Activated naive CD8-positive, alpha-beta T cell treated with anti-CD3 and anti-CD28 coated beads, Interleukin-2, amount 50 U/mL, for 24 hours (primary cell): ENCODE results near the gene UBE2D3.

Source experiments
- ATAC-seq: fragments of 150-1000 bp; cut with Tn5 transposase; one replicate; pipeline ENCODE4 v1.10.0; 2021
- DNase-seq: peaks from one replicate; pipeline ENCODE4 v3.0.0; 2021
- H3K27ac Mint-ChIP-seq: one replicate; pipeline ENCODE4 v1.8.0; 2021; ENCODE audit warnings: mild to moderate bottlenecking, mixed read lengths
- H3K27me3 Mint-ChIP-seq: one replicate; pipeline ENCODE4 v1.8.0; 2021; ENCODE audit warnings: mixed read lengths
- H3K36me3 Mint-ChIP-seq: one replicate; pipeline ENCODE4 v1.8.0; 2021; ENCODE audit warnings: low read depth, mixed read lengths
- H3K4me1 Mint-ChIP-seq: one replicate; pipeline ENCODE4 v1.8.0; 2021; ENCODE audit warnings: mixed read lengths
- H3K4me3 Mint-ChIP-seq: one replicate; pipeline ENCODE4 v1.8.0; 2021; ENCODE audit warnings: mild to moderate bottlenecking, moderate library complexity, mixed read lengths
- H3K9me3 Mint-ChIP-seq: one replicate; pipeline ENCODE4 v1.8.0; 2021; ENCODE audit warnings: mixed read lengths

The UBE2D3 gene

DNA sequence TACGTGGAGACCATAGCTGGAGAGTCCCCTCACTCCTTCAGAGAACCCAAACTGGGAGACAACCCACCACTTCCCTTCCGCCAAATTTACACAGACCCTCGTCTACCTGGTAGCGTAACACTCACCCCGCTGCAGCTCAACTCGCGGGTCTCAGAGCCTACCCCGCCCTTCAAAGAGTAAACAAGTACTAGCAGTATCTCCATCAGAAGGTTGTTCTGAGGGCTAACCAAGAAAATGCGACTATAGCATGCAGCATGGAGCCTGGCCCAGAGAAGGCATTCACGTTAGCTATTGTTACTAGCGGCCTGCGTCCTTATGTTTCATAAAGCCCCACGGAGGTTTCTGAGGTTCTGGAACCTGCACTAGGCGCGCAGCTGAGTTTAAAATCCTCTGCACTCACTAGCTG lies 66.1 kb downstream of the UBE2D3 start:
- ATAC-seq (peak; percentile 21), DNase-seq (no peak)
- Mint-ChIP-seq H3K36me3 (peaks cover 5% of the 10 kb centered on the region), H3K4me1 (peaks cover 35% of the 10 kb centered on the region), H3K4me3 (peak overlapping the region; percentile 92), H3K27me3 (peaks cover 2% of the 10 kb centered on the region), H3K9me3 (no peaks in the 10 kb centered on the region), H3K27ac (no peak overlapping the region)

DNA sequence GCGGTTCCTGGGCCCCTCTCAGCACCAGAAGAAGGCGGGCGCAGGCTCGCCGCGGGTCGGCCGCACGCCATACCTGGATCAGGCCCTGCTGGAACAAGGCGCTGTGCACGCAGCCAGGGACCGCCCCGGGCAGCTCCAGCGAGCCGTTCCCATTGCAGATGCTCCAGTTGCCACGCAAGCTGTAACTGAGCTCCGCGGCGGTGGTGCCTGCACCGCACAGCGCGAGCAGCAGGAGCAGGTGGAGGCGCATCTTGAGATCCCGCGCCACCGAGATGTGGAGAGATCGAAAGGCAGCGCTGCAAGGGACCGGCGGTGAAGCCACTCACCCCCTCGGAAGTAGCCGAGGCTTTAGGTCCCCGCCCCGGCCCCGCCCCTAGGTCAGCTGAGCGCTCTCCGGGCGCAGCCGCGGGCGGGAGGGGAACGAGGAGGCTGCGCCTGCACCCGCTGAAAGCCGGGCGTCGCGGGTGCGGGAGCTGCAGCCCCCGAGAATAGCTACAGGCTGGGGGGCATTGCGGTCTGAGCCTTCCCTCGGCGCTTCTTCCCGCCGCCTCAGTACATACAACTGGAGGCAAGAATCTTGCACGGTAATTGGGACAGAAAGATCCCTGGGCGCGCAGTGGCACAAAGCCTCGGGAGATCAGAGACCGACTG lies 66.6 kb downstream of the UBE2D3 start, which contains the start of gene MANBA:
Gene MANBA (minus strand): TSS at position 324 of the 651 bp plus-strand sequence. CDS start 74 bp downstream, at position 250.
- ATAC-seq = peak; percentile 94
- peaks cover 6% of the 10 kb centered on the region for H3K36me3 Mint-ChIP-seq
- H3K9me3 Mint-ChIP-seq = no peaks in the 10 kb centered on the region
- H3K4me1 Mint-ChIP-seq = peaks cover 35% of the 10 kb centered on the region
- peaks cover 2% of the 10 kb centered on the region for H3K27me3 Mint-ChIP-seq
- H3K4me3 Mint-ChIP-seq = peak within 1 kb of the TSS; percentile 92
- H3K27ac Mint-ChIP-seq = peak within 1 kb of the TSS; percentile 83
- peak; percentile 86 for DNase-seq

DNA sequence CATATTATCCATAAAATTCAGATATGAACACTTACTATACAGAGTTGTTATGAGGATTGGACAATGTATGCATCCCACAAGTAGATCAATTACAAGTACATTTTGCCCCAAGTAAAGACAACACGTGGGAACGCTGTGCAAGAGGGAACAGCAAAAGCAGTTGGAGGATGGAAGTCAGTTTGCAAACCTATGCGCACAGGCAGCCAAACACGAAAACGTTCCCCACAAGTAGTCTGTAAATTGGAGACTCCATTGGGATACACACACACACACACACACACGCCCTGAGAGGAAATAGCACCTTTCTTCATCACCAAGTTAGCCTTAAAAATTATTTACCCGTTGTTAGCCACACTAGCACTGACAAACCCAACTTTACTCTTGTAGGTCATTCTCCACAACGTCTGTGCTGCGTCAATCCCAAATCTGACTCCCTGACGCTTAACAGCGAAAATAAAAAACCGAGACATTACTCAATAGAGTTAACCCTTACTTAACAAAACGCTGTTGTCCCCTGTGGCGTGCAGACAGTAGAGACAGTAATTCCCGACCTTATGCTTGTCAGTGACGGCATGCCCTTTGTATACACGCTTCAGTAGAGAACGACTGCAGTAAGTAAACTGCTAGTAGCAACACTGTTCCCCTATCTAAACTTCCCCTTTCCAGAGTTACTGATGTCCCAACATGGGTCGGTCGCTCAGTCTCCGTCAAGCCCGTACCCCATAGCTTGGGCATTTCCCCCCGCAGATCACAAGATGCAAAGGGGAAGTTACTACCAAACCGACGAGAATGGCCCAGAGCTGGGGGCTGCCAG lies 67.3 kb downstream of the UBE2D3 start:
- peak overlapping the region; percentile 83 for H3K27ac Mint-ChIP-seq
- H3K36me3 Mint-ChIP-seq = peaks cover 8% of the 10 kb centered on the region
- peak overlapping the region; percentile 92 for H3K4me3 Mint-ChIP-seq
- peaks cover 2% of the 10 kb centered on the region for H3K27me3 Mint-ChIP-seq
- H3K4me1 Mint-ChIP-seq = peaks cover 35% of the 10 kb centered on the region
- DNase-seq (no peak), ATAC-seq (peak; percentile 49)
- H3K9me3 Mint-ChIP-seq = no peaks in the 10 kb centered on the region

DNA sequence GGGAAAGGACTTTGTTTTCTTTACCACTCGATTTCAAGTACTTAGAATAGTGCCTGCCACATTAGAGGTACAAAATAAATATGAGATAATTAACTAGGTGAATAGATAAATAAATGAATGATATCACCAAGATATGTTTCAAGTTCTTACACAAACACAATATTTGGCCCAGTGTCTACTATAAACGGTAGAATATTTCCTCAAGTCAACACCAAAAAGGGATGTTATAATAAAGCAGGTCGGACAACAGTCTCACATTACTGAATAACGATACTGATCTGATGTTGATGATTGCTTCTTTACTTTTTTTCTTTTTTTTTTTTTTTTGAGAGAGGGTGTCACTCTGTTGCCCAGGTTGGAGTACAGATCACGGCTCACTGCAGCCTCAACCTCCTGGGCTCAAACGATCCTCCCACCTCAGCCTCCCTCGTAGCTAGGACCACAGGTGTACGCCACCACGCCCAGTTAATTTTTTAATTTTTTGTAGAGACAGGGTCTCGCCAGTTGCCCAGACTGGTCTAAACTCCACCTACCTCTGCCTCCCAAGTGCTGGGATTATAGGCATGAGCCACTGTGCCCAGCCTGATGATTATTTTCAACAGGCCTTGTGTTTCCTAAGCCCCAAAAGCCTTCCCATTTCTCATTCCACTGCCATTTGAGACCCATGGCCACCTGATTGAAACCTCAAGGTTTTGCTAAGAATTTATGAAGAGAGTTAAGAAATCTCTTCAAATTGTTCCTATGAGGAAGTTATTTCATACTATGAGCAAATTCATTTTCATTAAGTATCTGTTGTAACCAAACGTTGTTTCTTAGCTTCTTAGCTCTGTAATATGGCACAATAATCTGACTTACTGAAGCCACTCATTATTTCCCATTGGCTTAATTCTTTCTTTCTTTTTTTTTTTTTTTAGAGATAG lies 68.8 kb downstream of the UBE2D3 start:
- H3K27me3 Mint-ChIP-seq = peaks cover 2% of the 10 kb centered on the region
- H3K27ac Mint-ChIP-seq = no peak overlapping the region
- H3K4me3 Mint-ChIP-seq = no peak overlapping the region

DNA sequence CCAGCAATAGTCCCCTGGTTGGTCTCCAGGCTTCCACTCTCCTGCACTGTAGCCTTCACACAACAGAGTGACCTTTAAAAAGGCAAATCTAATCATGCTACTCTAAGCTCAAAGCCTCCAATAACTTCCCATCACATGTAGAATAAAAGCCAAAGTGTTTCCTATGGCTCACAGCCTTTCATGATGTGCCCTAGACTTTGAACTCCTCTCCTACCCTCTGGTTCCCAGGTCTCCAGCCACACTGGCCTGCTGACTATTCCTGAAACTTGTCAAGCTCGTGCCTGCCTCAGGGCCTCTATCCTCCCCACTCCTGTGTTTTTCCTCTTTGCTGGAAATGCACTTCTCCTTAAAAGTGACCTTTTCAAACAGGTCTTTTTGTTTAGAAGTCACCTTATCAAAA lies 69.7 kb downstream of the UBE2D3 start:
- no peak for ATAC-seq
- H3K27me3 Mint-ChIP-seq = peaks cover 2% of the 10 kb centered on the region
- H3K4me3 Mint-ChIP-seq = no peak overlapping the region
- H3K9me3 Mint-ChIP-seq = no peaks in the 10 kb centered on the region
- DNase-seq = no peak
- H3K27ac Mint-ChIP-seq = no peak overlapping the region
- H3K4me1 Mint-ChIP-seq = peaks cover 37% of the 10 kb centered on the region
- peaks cover 10% of the 10 kb centered on the region for H3K36me3 Mint-ChIP-seq

More for the DNA sequence above, 68.8 kb downstream of the UBE2D3 start:
- ATAC-seq = no peak
- Mint-ChIP-seq H3K4me1 (peaks cover 37% of the 10 kb centered on the region), H3K9me3 (no peaks in the 10 kb centered on the region), H3K36me3 (peaks cover 10% of the 10 kb centered on the region)
- DNase-seq = no peak

DNA sequence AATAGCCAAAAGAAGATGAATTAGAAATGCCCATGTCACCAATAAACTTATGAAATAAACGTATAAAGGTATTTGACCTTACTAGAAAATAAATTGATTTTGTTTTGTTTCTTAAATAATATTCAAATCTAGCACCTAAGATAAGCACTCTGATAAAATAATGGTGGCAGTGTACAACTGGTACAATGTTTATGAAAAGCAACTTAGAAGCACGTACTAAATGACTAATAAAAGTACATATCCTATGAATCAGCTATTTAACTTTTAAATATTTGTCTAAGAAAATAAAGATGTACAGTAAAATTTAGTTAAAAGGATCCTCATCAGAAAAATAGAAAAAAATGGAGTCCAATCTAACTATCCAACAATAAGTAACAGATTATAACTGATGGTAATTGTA lies 73.3 kb downstream of the UBE2D3 start:
- no peaks in the 10 kb centered on the region for H3K9me3 Mint-ChIP-seq
- H3K27ac Mint-ChIP-seq = no peak overlapping the region
- DNase-seq = no peak
- no peaks in the 10 kb centered on the region for H3K27me3 Mint-ChIP-seq
- H3K4me1 Mint-ChIP-seq = peaks cover 17% of the 10 kb centered on the region
- no peak overlapping the region for H3K4me3 Mint-ChIP-seq
- H3K36me3 Mint-ChIP-seq = peaks cover 10% of the 10 kb centered on the region
- ATAC-seq = no peak

DNA sequence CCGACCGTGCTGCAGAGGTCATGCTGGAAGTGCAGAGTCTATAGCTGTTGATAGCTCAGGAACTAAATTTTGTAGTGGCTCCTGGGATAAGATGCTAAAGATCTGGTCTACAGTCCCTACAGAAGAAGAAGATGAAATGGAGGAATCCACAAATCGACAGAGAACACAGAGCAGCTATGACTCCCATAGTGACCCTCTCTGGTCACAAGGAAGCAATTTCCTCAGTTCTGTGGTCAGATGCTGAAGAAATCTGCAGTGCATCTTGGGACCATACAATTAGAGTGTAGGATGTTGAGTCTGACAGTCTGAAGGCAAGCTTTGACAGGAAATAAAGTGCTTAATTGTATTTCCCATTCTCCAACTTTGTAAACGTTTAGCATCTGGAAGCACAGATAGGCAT lies 75.4 kb downstream of the UBE2D3 start:
- ATAC-seq = no peak
- Mint-ChIP-seq H3K27me3 (no peaks in the 10 kb centered on the region), H3K4me3 (no peak overlapping the region)

More for the DNA sequence above, 75.4 kb downstream of the UBE2D3 start:
- no peak for DNase-seq
- Mint-ChIP-seq H3K4me1 (peaks cover 4% of the 10 kb centered on the region), H3K9me3 (no peaks in the 10 kb centered on the region), H3K36me3 (peaks cover 6% of the 10 kb centered on the region), H3K27ac (no peak overlapping the region)
